GM21367 (cell line): ENCODE measurements around the gene PCED1A.
A peak's percentile ranks its signal among the peaks of the same experiment; 100 is the strongest.

ENCODE experiments used
- ATAC-seq: cut with Tn5 transposase; IDR thresholded peaks from one replicate; pipeline ENCODE4 v1.9.1; 2021; ENCODE audit not compliant: unreplicated experiment

Gene PCED1A, protein sequence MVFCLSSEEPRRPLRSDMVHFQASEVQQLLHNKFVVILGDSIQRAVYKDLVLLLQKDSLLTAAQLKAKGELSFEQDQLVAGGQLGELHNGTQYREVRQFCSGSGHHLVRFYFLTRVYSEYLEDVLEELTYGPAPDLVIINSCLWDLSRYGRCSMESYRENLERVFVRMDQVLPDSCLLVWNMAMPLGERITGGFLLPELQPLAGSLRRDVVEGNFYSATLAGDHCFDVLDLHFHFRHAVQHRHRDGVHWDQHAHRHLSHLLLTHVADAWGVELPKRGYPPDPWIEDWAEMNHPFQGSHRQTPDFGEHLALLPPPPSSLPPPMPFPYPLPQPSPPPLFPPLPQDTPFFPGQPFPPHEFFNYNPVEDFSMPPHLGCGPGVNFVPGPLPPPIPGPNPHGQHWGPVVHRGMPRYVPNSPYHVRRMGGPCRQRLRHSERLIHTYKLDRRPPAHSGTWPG

GRCh38 chr20:2840138-2840966 lies at the start of gene PCED1A, which contains the start of gene VPS16:
TSS of gene PCED1A (minus strand) at chr20:2840655. CDS start at chr20:2839912, 743 bp downstream.
TSS of gene VPS16 (plus strand) at chr20:2840745. CDS start at chr20:2840775, 30 bp downstream.
- ATAC-seq, result peak; percentile 93

- no peak for ATAC-seq
Observed at GRCh38 chr20:2889797-2890196, 49.3 kb upstream of the PCED1A start.

GRCh38 chr20:2889209-2889608 lies 48.8 kb upstream of the PCED1A start:
- ATAC-seq, result no peak

DNA sequence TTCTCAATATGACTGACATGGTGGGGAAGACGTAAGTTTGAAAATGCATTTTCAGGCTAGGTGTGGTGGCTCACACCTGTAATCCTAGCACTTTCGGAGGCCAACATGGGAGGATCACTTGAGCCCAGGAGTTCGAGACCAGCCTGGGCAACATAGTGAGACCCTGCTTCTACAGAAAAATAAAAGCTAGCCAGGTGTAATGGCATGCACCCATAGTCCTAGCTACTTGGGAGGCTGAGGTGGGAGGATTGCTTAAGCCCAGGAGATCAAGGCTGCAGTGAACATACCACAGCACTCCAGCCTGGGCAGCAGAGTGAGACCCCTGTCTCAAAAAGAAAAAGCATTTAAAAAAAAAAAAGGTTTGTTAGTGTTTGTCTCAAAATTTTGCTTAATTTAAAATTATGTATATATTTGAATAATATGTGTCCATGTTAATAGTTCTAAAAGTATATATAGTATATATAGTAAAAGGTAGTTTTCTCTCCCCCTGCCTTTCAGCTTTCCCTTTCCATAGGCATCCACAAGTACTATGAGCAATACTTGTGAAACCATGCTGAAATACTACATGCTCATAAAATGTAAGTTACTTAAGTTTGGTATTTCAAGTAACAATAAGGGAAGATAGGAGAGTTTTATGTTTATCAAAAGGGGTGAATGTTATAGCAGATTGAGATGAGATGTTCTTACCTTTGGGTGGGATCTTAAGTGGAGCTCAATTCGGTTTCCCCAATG lies 47.9 kb upstream of the PCED1A start:
- ATAC-seq, result no peak

DNA sequence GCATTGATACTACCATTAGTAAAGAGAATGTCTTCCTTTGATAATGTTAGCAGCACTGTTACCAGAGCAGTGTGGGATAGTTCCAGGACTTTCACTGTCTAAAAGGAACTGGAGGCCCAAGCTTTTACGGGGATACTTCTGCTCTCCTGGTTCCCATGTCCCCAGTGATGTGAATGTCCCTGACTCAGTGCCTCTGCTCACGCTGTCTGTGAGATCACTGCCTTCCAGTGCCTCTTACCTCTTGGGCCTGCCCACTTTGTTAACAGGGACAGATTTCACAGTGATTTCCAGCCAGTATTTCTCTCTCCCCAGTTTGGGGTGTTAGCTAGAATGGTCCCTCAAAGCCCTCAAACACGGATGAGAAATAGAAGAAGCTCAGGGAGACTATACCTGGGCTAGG lies 47.3 kb upstream of the PCED1A start:
- ATAC-seq, result no peak

GRCh38 chr20:2883726-2884637 lies 43.5 kb upstream of the PCED1A start:
- ATAC-seq, result no peak

GRCh38 chr20:2880650-2881049 lies 40.2 kb upstream of the PCED1A start:
- no peak for ATAC-seq

GRCh38 chr20:2879146-2879545 lies 38.7 kb upstream of the PCED1A start:
- no peak for ATAC-seq

DNA sequence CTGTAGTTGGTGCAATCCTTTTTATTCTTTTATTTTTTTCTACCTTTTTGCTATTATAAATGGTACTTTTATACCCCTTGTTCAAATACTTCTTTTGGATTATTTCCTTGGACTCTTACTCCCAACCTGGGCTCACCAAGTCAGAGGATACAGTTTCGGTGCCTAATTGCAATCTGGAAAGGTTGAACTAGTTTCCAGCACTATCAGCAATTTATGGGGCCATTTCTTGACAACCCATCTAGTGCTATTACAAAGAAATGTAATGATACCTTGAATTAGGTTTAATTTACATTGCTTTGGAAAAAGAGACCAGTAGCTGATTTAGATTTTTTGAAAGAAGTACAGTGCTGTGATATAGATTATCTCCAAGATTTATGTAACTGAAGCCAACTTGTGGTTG lies 38.1 kb upstream of the PCED1A start:
- no peak for ATAC-seq

- no peak for ATAC-seq
Observed at GRCh38 chr20:2875690-2876203, 35.3 kb upstream of the PCED1A start.

DNA sequence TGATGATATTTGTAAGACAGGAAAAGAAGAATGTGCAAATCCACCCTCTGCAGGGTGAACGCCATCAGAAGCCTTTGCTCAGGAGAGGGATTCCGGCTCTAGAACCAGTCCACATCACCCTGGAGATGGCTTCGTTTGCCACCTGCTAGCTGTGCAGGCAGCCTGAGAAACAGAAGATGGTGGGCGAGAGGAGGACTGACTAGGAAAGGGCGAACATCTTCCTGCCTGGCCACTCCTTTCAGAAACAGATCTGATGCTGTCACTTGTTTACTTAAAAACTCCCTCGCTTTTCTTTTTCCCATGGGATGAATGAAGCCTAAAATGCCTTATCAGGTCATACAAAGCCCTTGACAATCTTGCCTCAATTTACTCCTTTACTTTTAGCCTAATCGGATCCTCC lies 34.0 kb upstream of the PCED1A start:
- ATAC-seq, result no peak

DNA sequence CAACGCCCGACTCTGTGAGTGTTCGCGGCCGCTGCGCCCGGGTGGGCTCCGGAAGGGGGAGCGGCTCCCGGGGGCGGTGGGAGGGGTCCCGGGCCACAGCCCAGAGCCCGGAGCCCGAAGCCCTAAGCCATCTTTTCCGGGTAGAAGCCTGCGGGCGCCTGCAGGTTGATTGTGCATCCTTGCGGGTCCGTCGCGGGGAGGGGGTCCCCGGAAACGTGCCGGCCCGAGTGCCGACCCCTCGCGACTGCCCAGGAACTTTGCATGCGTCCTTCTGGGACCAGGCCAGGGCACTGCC lies 33.2 kb upstream of the PCED1A start:
- peak; percentile 24 for ATAC-seq

DNA sequence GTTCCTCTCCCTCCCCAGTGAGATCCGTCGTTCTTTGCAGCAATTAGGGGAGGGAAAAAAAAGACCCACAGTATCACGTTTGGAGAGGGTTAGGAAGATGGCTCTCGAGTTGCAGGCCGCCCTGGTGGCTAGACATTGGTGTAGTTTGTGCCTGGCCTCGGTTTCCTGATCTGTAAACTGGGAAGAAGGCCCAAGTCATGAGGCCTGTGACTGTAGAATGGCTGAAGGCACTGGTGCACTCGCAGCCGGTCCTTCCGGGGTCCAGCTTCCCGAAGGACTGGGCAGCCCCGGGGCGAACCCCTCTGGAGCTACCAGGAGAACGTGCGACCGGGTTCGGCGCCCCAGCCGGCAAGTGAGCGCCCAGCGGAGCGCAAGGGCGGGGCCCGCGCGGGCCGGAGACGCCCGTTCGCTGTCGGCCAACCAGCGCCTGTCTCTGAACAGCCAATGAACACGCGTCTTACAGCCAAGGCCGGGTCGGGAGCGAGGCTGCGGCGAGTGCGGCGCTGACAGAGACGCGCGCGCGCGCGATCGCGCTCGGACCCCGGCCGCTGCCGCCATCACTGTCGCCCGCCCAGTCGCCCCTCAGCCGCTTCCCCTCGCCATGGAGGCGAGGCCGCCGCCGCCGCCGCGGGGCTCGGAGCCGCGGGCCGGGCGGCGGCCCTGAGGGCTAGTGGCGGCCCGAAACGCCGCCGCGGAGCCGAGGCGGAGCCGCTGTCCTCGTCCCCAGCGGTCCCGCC lies 32.7 kb upstream of the PCED1A start, which contains the start of gene PTPRA:
Gene PTPRA (plus strand): TSS at position 472 of the 737 bp plus-strand sequence. CDS start 90,797 bp downstream, outside the sequence.
- ATAC-seq, result peak; percentile 86

DNA sequence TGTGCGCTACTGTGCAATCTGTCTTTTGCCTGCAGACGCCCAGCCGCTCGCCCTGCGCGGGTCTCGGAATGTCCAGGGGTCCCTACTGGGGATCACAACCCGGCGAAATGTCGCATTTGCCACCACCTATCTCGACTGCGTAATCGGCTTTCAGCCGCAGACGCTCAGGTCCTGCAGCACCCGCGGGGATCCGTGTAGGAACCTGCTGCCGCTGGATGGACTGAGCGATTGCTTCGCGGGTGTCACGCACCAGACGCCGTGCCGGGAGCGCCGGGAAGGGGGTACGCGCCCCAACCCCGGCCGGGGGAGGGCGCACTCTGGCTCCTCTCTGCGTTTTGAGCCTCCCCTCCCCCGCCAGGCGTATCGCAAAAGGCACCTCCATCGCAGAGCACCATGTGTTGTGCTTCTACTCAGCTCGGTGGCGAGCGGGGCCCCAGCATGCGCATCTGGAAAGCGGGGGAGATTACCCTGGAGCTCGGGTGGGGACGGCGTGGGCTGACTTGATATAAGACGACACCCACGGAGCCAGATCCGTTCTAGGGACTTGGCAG lies 32.1 kb upstream of the PCED1A start:
- peak; percentile 23 for ATAC-seq

DNA sequence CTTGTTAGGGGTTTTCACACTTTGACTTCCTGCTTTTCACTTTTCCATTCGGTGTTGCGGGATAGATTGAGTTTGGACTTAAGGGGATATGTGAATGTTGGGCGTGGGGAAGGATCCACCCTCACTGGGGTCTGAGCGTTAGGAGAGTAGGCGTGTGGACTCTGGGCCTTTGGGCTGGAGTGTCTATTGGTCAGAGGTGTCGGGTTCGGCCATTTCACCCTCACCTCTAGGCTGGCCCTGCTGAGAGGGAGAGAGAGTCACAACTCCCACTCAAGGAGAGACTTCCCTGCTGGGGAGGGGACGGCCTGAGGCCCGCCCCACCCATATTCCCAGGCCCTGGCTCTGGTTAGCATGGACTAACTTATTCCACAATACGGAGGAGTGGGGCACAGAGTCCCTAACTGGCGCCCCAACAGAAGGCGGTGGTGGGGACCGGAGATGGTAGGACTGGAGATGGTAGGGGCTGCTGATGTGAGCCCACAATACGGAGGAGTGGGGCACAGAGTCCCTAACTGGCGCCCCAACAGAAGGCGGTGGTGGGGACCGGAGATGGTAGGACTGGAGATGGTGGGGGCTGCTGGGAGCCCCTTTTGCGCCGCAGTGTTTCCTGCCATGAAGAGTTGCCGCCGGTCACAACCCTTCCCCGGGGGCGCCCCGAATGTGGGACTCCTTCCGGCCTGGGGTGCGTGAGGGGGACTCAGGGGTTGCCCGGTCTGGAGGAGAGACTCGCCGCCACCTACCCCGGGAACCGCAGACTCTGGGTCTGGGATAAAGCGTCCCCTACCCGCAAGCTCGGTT lies 31.4 kb upstream of the PCED1A start:
- no peak for ATAC-seq

GRCh38 chr20:2871111-2871465 lies 30.6 kb upstream of the PCED1A start:
- no peak for ATAC-seq

DNA sequence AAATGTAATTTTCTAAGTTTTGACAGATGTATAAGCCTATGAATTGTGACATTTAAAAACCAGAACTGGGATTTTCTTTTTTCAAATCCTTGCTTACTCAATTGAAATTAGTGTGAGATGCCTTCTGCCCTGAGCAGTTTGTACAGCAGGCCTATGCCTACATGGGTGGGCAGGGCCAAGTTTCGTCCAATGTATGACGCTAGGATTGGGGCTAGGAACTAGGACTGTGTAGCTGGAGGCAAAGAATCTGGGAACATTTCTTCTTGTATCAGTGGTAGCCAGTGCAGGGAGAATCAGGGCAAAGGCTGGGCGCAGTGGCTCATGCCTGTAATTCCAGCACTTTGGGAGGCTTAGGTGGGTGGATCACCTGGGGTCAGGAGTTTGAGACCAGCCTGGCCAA lies 28.9 kb upstream of the PCED1A start:
- ATAC-seq, result no peak
